Lower leg skin (tissue), 3 donors: ENCODE measurements around the gene CSRP3.

Experiments
- CTCF ChIP-seq, 3 donors: fragments of 450-650 bp; IDR thresholded peaks; one replicate each; pipeline ENCODE4 v1.5.1; 2016; ENCODE audit warnings: antibody characterized with exemption in 3 of 3, mild to moderate bottlenecking in 3 of 3, moderate library complexity in 2 of 3
- POLR2A ChIP-seq, 2 donors: fragments of 450-650 bp; IDR thresholded peaks; one replicate each; pipeline ENCODE4 v1.6.1; 2016 to 2017; ENCODE audit warnings: antibody characterized with exemption in 2 of 2, mild to moderate bottlenecking in 1 of 2, moderate library complexity in 1 of 2

DNA sequence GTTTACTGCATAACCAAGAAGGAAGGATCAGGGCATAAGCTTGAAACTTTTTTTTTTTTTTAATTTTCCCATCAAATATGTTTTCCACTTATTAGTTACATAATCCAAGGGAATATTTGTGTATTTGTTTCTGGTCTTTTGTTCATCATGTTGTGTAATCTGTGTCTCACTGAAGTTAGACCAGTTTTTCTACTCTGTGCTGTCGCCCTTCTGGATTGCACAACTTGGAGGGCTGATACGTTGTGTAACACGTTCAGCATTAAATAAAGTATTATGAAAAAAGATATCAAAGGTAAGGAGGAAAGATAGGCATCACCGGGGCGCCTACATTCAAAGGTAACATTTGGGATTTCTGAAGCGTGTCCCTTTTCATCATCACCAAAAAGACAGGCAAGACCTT, 42.3 kb upstream of the CSRP3 start:
- TF ChIP-seq CTCF (IDR thresholded peaks at IDR 0.05) (no peak), POLR2A (IDR thresholded peaks at IDR 0.05) (no peak)
